Measurements from ENCODE around the gene CHRM2.

GRCh38 chr7:136865777-136866176 is 2.7 kb upstream of the CHRM2 start:
- TF ChIP-seq, protein P1, sequence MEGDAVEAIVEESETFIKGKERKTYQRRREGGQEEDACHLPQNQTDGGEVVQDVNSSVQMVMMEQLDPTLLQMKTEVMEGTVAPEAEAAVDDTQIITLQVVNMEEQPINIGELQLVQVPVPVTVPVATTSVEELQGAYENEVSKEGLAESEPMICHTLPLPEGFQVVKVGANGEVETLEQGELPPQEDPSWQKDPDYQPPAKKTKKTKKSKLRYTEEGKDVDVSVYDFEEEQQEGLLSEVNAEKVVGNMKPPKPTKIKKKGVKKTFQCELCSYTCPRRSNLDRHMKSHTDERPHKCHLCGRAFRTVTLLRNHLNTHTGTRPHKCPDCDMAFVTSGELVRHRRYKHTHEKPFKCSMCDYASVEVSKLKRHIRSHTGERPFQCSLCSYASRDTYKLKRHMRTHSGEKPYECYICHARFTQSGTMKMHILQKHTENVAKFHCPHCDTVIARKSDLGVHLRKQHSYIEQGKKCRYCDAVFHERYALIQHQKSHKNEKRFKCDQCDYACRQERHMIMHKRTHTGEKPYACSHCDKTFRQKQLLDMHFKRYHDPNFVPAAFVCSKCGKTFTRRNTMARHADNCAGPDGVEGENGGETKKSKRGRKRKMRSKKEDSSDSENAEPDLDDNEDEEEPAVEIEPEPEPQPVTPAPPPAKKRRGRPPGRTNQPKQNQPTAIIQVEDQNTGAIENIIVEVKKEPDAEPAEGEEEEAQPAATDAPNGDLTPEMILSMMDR (IDR thresholded peaks at IDR 0.05), result no peak
- TF ChIP-seq POLR2A (IDR thresholded peaks at IDR 0.05), result no peak

Measured in lower leg skin (tissue), 3 donors.